ENCODE data around the gene COL6A3.

GRCh38 chr2:237448171-237448570 lies 34.2 kb upstream of the COL6A3 start:
- TF ChIP-seq CTCF (IDR thresholded peaks at IDR 0.05) (no peak), POLR2AphosphoS5 (IDR thresholded peaks at IDR 0.05) (no peak), POLR2A (IDR thresholded peaks at IDR 0.05) (no peak)
